PFSK-1 (cell line): ENCODE measurements around the gene ANKS1A.

Experiments used
- FOXP2 ChIP-seq: optimal IDR thresholded peaks from 2 replicates; pipeline ENCODE3; 2011; ENCODE audit warnings: borderline replicate concordance, control low read depth, inconsistent platforms; ENCODE audit not compliant: insufficient read depth; ENCODE audit errors: extremely low read length, extremely low read depth
- POLR2AphosphoS5 ChIP-seq: IDR thresholded peaks from 2 replicates; pipeline ENCODE4 v1.6.1; 2012; ENCODE audit warnings: low read depth, mild to moderate bottlenecking, control low read depth, low read length, moderate library complexity
- REST ChIP-seq, 2 experiments: IDR thresholded peaks; 2 replicates each; pipeline versions ENCODE4 v1.6.1 to v1.8.0; 2011 to 2012; ENCODE audit warnings: low read depth in 2 of 2, low read length in 2 of 2, control low read depth in 1 of 2, inconsistent platforms in 1 of 2, mild to moderate bottlenecking in 1 of 2, moderate library complexity in 1 of 2; ENCODE audit not compliant: insufficient read depth in 1 of 2
- SIN3A ChIP-seq: IDR thresholded peaks from 2 replicates; pipeline ENCODE4 v1.6.1; 2012; ENCODE audit warnings: mild to moderate bottlenecking, low read length, moderate library complexity, borderline replicate concordance; ENCODE audit not compliant: insufficient read depth
- TAF1 ChIP-seq: IDR thresholded peaks from 2 replicates; pipeline ENCODE4 v1.6.1; 2012; ENCODE audit warnings: low read length, control low read depth, borderline replicate concordance; ENCODE audit not compliant: insufficient read depth

The ANKS1A gene

GRCh38 chr6:34904990-34905613, 16.0 kb downstream of the ANKS1A start:
- no peak for TF ChIP-seq REST (IDR thresholded peaks at IDR 0.05; ENCODE audit: insufficient read depth in 1 of 2, low read depth in 2 of 2, low read length in 2 of 2)
- TF ChIP-seq TAF1, result no peak
- TF ChIP-seq POLR2AphosphoS5, result no peak
- no peak for TF ChIP-seq FOXP2
- no peak for TF ChIP-seq SIN3A

GRCh38 chr6:34906826-34907225, 17.8 kb downstream of the ANKS1A start:
- TF ChIP-seq REST (IDR thresholded peaks at IDR 0.05; ENCODE audit: insufficient read depth in 1 of 2, low read depth in 2 of 2, low read length in 2 of 2), result no peak
- TF ChIP-seq POLR2AphosphoS5, result no peak
- TF ChIP-seq SIN3A, result no peak
- no peak for TF ChIP-seq TAF1
- no peak for TF ChIP-seq FOXP2

GRCh38 chr6:34908194-34908593, 19.1 kb downstream of the ANKS1A start:
- no peak for TF ChIP-seq SIN3A

GRCh38 chr6:34909320-34909883, 20.3 kb downstream of the ANKS1A start:
- TF ChIP-seq TAF1 (no peak), REST (IDR thresholded peaks at IDR 0.05; ENCODE audit: insufficient read depth in 1 of 2, low read depth in 2 of 2, low read length in 2 of 2) (no peak), SIN3A (no peak), FOXP2 (no peak), POLR2AphosphoS5 (no peak)

- TF ChIP-seq REST (IDR thresholded peaks at IDR 0.05; ENCODE audit: insufficient read depth in 1 of 2, low read depth in 2 of 2, low read length in 2 of 2) (no peak), FOXP2 (no peak), SIN3A (no peak), TAF1 (no peak), POLR2AphosphoS5 (no peak)
These were observed 22.8 kb downstream of the ANKS1A start for GRCh38 chr6:34911822-34912221.
